Upper lobe of left lung (tissue), 4 donors: Measurements from ENCODE around the gene BARX2.

Experiments used
- CTCF ChIP-seq, 6 experiments: fragments of 450-650 bp in 4 of 6; fragments of 200-600 bp in 2 of 6; sonication (generic) in 2 of 6; IDR thresholded peaks; one replicate each; pipeline ENCODE4 v1.5.1; 2016 to 2019; ENCODE audit warnings: antibody characterized with exemption in 6 of 6
- EP300 ChIP-seq, 4 donors: sonication (generic); formaldehyde crosslinking; IDR thresholded peaks; one replicate each; pipeline ENCODE4 v1.5.1; 2017; ENCODE audit warnings: antibody characterized with exemption in 4 of 4, control low read depth in 2 of 4
- POLR2AphosphoS5 ChIP-seq, 2 donors: sonication (generic); formaldehyde crosslinking; IDR thresholded peaks; one replicate each; pipeline ENCODE4 v1.5.1; 2017; ENCODE audit warnings: antibody characterized with exemption in 2 of 2

- TF ChIP-seq CTCF (IDR thresholded peaks at IDR 0.05): no peak
- no peak for TF ChIP-seq EP300 (IDR thresholded peaks at IDR 0.05)
- TF ChIP-seq POLR2AphosphoS5 (IDR thresholded peaks at IDR 0.05): no peak
Measured at GRCh38 chr11:129385801-129386200, 10.2 kb downstream of the BARX2 start.
